ENCODE data around the gene NPTXR. TPM values are rescaled to one million over a fixed set of nuclear protein-coding genes. Genes with fewer than 3 reads are reported as not detected.

NPTXR gene
- total RNA-seq (10 to 100 TPM in 1 of 7 donors, 1 to 10 TPM in 6; 3.8 to 11.5 (median 5.0) TPM), polyA plus RNA-seq (1 to 10 TPM in 1 of 3 donors, under 1 TPM in 2; 0.24 to 1.2 (median 0.53) TPM)
- long read RNA-seq, donor 1, full-length matches to known transcripts = 1 of 1 reads
- long read RNA-seq, donor 1, partial matches to known transcripts = 0 of 1 reads
- long read RNA-seq, donor 1, other reads (novel, unspliced or antisense) = 0 of 1 reads
- long read RNA-seq, donor 2 = 0 reads

- intact Hi-C loops (cut with DNase I; ENCODE audit: low total_unique reads) = no loop called here
- TF ChIP-seq, protein P1, sequence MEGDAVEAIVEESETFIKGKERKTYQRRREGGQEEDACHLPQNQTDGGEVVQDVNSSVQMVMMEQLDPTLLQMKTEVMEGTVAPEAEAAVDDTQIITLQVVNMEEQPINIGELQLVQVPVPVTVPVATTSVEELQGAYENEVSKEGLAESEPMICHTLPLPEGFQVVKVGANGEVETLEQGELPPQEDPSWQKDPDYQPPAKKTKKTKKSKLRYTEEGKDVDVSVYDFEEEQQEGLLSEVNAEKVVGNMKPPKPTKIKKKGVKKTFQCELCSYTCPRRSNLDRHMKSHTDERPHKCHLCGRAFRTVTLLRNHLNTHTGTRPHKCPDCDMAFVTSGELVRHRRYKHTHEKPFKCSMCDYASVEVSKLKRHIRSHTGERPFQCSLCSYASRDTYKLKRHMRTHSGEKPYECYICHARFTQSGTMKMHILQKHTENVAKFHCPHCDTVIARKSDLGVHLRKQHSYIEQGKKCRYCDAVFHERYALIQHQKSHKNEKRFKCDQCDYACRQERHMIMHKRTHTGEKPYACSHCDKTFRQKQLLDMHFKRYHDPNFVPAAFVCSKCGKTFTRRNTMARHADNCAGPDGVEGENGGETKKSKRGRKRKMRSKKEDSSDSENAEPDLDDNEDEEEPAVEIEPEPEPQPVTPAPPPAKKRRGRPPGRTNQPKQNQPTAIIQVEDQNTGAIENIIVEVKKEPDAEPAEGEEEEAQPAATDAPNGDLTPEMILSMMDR (IDR thresholded peaks at IDR 0.05 in 8 of 11, conservative IDR thresholded peaks at IDR 0.05 in 3 of 11) = no peak
- peak; percentile 66 to 75 (median 68) for TF ChIP-seq POLR2AphosphoS5 (IDR thresholded peaks at IDR 0.05)
- no peaks in the 10 kb centered on the region for H3K36me3 ChIP-seq
- H3K9me3 ChIP-seq = no peaks in the 10 kb centered on the region
- peak within 1 kb of the TSS; percentile 34 to 74 (median 44) for H3K4me3 ChIP-seq
- WGBS, 5 donors = 0 to 1% (median 0%) methylated on average over 14 to 105 of the region's 105 CpGs
- DNase-seq = no peak
- H3K27ac ChIP-seq = peak within 1 kb of the TSS in 5 of 8 donors; percentile 38 to 71 (median 61)
- H3K4me1 ChIP-seq = peaks cover 8 to 33% (median 17%) of the 10 kb centered on the region in 6 donors
- peaks cover 0 to 59% (median 23%) of the 10 kb centered on the region in 7 donors for H3K27me3 ChIP-seq (replicated peaks in 1 of 7)
Measured at GRCh38 chr22:38843657-38844314, at the start of gene NPTXR. Gene NPTXR (minus strand): TSS chr22:38844028.

DNA sequence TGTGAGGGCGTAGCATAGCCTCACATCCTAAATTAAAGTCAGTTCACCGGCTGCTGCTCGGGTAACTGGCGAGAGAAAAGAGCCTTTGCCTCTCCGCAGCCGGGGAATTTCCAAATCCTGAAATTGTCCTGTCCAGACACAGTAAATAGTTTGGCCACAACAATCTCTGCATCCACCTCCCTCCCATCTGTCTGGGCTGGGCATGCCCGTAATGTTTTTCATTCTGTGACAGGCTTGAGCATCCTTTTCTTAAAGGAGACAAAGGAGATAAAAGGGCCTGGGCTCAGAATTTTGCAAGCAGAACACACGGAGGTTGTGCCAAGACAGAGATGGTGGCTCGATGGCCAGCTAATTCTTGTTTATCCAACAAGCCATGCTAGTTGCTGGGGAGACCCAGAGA lies 47.4 kb upstream of the NPTXR start:
- Histone ChIP-seq H3K27me3 (replicated peaks in 1 of 7) (peaks cover 0 to 27% (median 0%) of the 10 kb centered on the region in 7 donors), H3K27ac (no peak overlapping the region), H3K4me1 (no peaks in the 10 kb centered on the region), H3K4me3 (no peak overlapping the region), H3K36me3 (no peaks in the 10 kb centered on the region), H3K9me3 (no peaks in the 10 kb centered on the region)
- DNase-seq = no peak
- TF ChIP-seq, protein P1 (IDR thresholded peaks at IDR 0.05 in 8 of 11, conservative IDR thresholded peaks at IDR 0.05 in 3 of 11) = no peak
- no peak for TF ChIP-seq POLR2A (IDR thresholded peaks at IDR 0.05)
- no peak for TF ChIP-seq POLR2AphosphoS5 (IDR thresholded peaks at IDR 0.05)
- 65 to 78% (median 71%) methylated on average over 9 of the region's 9 CpGs for WGBS, 5 donors
- intact Hi-C loops (cut with DNase I; ENCODE audit: low total_unique reads) = no loop called here

DNA sequence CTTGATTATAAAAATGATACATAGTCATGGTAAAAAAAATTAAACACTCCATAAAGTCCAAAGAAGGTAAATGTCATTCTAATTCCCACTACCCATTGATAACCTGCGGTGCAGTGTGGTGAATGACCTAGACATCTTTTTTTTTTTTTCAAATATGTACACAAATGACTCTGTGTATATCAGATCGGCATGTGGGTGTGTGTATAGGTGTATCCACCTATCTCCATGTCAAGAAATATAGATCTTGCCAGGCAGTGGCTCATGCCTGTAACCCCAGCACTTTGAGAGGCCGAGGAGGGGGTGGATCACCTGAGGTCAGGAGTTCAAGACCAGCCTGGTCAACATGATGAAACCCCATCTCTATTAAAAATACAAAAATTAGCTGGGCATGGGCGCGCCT lies 46.5 kb upstream of the NPTXR start:
- DNase-seq = no peak
- Histone ChIP-seq H3K4me1 (no peaks in the 10 kb centered on the region), H3K9me3 (no peaks in the 10 kb centered on the region), H3K4me3 (no peak overlapping the region), H3K36me3 (no peaks in the 10 kb centered on the region), H3K27me3 (replicated peaks in 1 of 7) (peaks cover 0 to 27% (median 0%) of the 10 kb centered on the region in 7 donors), H3K27ac (no peak overlapping the region)
- intact Hi-C loops (cut with DNase I; ENCODE audit: low total_unique reads) = no loop called here
- TF ChIP-seq, protein P1 (IDR thresholded peaks at IDR 0.05 in 8 of 11, conservative IDR thresholded peaks at IDR 0.05 in 3 of 11) = no peak
- TF ChIP-seq POLR2A (IDR thresholded peaks at IDR 0.05) = no peak
- TF ChIP-seq POLR2AphosphoS5 (IDR thresholded peaks at IDR 0.05) = no peak
- 82 to 91% (median 90%) methylated on average over 5 of the region's 5 CpGs for WGBS, 5 donors

DNA sequence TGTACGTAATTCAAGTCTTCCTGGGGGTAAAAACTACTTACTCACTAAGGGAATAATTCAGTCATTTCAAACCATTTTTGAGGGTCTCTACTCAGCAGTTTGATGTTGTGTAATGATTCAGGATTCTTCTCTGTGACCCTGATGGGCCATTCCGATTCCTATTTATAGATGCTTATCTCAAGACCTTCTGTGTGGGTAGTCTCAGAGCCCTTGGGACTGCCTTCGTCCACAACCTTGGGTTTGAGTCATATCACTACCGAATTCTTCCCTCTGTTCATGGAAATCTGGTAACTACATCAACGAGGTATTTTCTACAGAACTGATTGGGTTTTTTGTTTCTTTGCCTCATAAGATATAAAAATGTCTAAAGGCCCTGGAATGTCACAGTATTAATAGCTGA lies 42.5 kb upstream of the NPTXR start:
- Histone ChIP-seq H3K9me3 (no peaks in the 10 kb centered on the region), H3K27ac (no peak overlapping the region), H3K4me1 (peaks cover 0 to 23% (median 6%) of the 10 kb centered on the region in 6 donors), H3K27me3 (replicated peaks in 1 of 7) (peaks cover 0 to 4% (median 0%) of the 10 kb centered on the region in 7 donors), H3K4me3 (no peak overlapping the region), H3K36me3 (no peaks in the 10 kb centered on the region)
- 53 to 61% (median 54%) methylated on average over 5 of the region's 5 CpGs for WGBS, 5 donors
- TF ChIP-seq, protein P1 (IDR thresholded peaks at IDR 0.05 in 8 of 11, conservative IDR thresholded peaks at IDR 0.05 in 3 of 11) = no peak
- TF ChIP-seq POLR2A (IDR thresholded peaks at IDR 0.05) (no peak), POLR2AphosphoS5 (IDR thresholded peaks at IDR 0.05) (no peak)
- no peak for DNase-seq
- intact Hi-C loops (cut with DNase I; ENCODE audit: low total_unique reads) = no loop called here

Measured in spleen (tissue), 13 donors.